ENCODE results near the gene ITGB3.

- TF ChIP-seq CTCF (IDR thresholded peaks at IDR 0.05; ENCODE audit: low read depth, low read length, poor library complexity, severe bottlenecking), result no peak
- TF ChIP-seq EZH2phosphoT487 (IDR thresholded peaks at IDR 0.05; ENCODE audit: borderline replicate concordance, low read length), result no peak
Observed at GRCh38 chr17:47278561-47278960, 24.9 kb downstream of the ITGB3 start.

Measured in DOHH2 (cell line).